Measurements from ENCODE around the gene ECHDC3. TPM values are rescaled to one million over a fixed set of nuclear protein-coding genes. Genes with fewer than 3 reads are reported as not detected.

ECHDC3 gene
- total and polyA plus RNA-seq, 2 of the 13 experiments (the other 11 are each of a cell fraction or from before 2014, with no cell fraction given) = not detected

DNA sequence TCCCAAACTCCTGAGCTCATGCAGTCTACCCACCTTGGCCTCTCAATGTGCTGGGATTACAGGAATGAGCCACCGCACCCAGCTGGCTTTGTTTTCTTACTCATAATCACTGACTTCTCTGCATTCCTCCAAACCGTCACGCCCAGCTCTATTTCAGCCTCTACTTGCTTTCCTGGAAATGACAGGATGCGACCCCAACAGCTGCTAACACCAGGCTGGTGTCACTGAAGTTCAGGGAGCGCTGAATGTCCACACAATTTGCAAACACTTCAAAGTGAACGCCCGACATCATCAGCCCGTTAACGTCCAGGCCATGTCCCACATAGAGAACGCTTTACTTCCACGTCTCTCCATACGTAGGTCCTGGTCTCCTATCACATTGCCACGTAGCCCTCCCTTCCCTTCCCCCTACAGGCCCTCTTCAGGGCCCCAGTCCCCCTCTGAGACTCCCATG lies 68.2 kb downstream of the ECHDC3 start (continued):
- no peak for TF ChIP-seq TEF (CRISPR knock-in tag; IDR thresholded peaks at IDR 0.05)
- TF ChIP-seq GATAD2A (CRISPR knock-in tag; IDR thresholded peaks at IDR 0.05) = peak; percentile 52; the same call in 1 of the 2 replicates
- peak; percentile 56 for TF ChIP-seq TEAD3 (CRISPR knock-in tag; optimal IDR thresholded peaks at IDR 0.05; ENCODE audit: borderline replicate concordance)
- TF ChIP-seq SOX5 (CRISPR knock-in tag; IDR thresholded peaks at IDR 0.05; ENCODE audit: borderline replicate concordance) = peak; percentile 61; the same call in 1 of the 2 replicates
- TF ChIP-seq HOMEZ (CRISPR knock-in tag; IDR thresholded peaks at IDR 0.05; ENCODE audit: low read depth) = no peak
- TF ChIP-seq SALL1 (CRISPR knock-in tag; IDR thresholded peaks at IDR 0.05) = peak; percentile 41; the same call in 1 of the 2 replicates
- TF ChIP-seq FOXP1 (IDR thresholded peaks at IDR 0.05) = no peak
- 0 out of 2 replicates have a peak, but pooled peaks have one; percentile 28 for TF ChIP-seq FOXP1 (CRISPR knock-in tag; IDR thresholded peaks at IDR 0.05)
- TF ChIP-seq TFAP4 (IDR thresholded peaks at IDR 0.05; ENCODE audit: borderline replicate concordance, low read depth) = peak; percentile 92
- no peak for TF ChIP-seq ZNF235 (CRISPR knock-in tag; IDR thresholded peaks at IDR 0.05; ENCODE audit: borderline replicate concordance)
- no peak for TF ChIP-seq ZNF3 (CRISPR knock-in tag; IDR thresholded peaks at IDR 0.05)
- TF ChIP-seq ZNF644 (CRISPR knock-in tag; IDR thresholded peaks at IDR 0.05; ENCODE audit: low read depth) = 0 out of 2 replicates have a peak, but pooled peaks have one; percentile 16
- TF ChIP-seq CEBPG (CRISPR knock-in tag; IDR thresholded peaks at IDR 0.05) = 0 out of 2 replicates have a peak, but pooled peaks have one; percentile 10
- no peak for TF ChIP-seq SOX6 (IDR thresholded peaks at IDR 0.05)
- peak; percentile 70 for TF ChIP-seq SOX6 (CRISPR knock-in tag; IDR thresholded peaks at IDR 0.05)
- TF ChIP-seq FOSL2 (CRISPR knock-in tag; IDR thresholded peaks at IDR 0.05) = peak; percentile 65; the same call in 1 of the 2 replicates
- peak; percentile 35; the same call in 1 of the 2 replicates for TF ChIP-seq RXRB (CRISPR knock-in tag; IDR thresholded peaks at IDR 0.05; ENCODE audit: borderline replicate concordance)
- peak; percentile 10; the same call in 1 of the 2 replicates for TF ChIP-seq CREB1 (IDR thresholded peaks at IDR 0.05)
- peak; percentile 76 for TF ChIP-seq CREB1 (CRISPR knock-in tag; IDR thresholded peaks at IDR 0.05)
- TF ChIP-seq, protein P1, sequence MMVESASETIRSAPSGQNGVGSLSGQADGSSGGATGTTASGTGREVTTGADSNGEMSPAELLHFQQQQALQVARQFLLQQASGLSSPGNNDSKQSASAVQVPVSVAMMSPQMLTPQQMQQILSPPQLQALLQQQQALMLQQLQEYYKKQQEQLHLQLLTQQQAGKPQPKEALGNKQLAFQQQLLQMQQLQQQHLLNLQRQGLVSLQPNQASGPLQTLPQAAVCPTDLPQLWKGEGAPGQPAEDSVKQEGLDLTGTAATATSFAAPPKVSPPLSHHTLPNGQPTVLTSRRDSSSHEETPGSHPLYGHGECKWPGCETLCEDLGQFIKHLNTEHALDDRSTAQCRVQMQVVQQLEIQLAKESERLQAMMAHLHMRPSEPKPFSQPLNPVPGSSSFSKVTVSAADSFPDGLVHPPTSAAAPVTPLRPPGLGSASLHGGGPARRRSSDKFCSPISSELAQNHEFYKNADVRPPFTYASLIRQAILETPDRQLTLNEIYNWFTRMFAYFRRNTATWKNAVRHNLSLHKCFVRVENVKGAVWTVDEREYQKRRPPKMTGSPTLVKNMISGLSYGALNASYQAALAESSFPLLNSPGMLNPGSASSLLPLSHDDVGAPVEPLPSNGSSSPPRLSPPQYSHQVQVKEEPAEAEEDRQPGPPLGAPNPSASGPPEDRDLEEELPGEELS (CRISPR knock-in tag; IDR thresholded peaks at IDR 0.05) = peak; percentile 34; the same call in 1 of the 2 replicates
- TF ChIP-seq PAX8 (CRISPR knock-in tag; IDR thresholded peaks at IDR 0.05; ENCODE audit: borderline replicate concordance) = no peak
- TF ChIP-seq TBL1XR1 (IDR thresholded peaks at IDR 0.05; ENCODE audit: borderline replicate concordance, low read length, partially characterized antibody) = no peak
- TF ChIP-seq ZNF263 (CRISPR knock-in tag; IDR thresholded peaks at IDR 0.05) = no peak
- no peak for TF ChIP-seq SOX13 (IDR thresholded peaks at IDR 0.05)
- TF ChIP-seq SOX13 (CRISPR knock-in tag; conservative IDR thresholded peaks at IDR 0.05 in 1 of 2, IDR thresholded peaks at IDR 0.05 in 1 of 2) = peak in 1 of 2 experiments; percentile 59; a peak in 2 of 4 replicates
- no peak for TF ChIP-seq NR0B2 (CRISPR knock-in tag; IDR thresholded peaks at IDR 0.05)
- peak; percentile 57; the same call in 1 of the 2 replicates for TF ChIP-seq RXRA (CRISPR knock-in tag; IDR thresholded peaks at IDR 0.05)
- peak; percentile 61; the same call in 1 of the 2 replicates for TF ChIP-seq TGIF2 (CRISPR knock-in tag; IDR thresholded peaks at IDR 0.05)
- no peak for TF ChIP-seq ZNF260 (CRISPR knock-in tag; IDR thresholded peaks at IDR 0.05; ENCODE audit: borderline replicate concordance, low read depth)

Measured in HepG2 (cell line).